ENCODE results near the gene CDK6.

Gene CDK6

DNA sequence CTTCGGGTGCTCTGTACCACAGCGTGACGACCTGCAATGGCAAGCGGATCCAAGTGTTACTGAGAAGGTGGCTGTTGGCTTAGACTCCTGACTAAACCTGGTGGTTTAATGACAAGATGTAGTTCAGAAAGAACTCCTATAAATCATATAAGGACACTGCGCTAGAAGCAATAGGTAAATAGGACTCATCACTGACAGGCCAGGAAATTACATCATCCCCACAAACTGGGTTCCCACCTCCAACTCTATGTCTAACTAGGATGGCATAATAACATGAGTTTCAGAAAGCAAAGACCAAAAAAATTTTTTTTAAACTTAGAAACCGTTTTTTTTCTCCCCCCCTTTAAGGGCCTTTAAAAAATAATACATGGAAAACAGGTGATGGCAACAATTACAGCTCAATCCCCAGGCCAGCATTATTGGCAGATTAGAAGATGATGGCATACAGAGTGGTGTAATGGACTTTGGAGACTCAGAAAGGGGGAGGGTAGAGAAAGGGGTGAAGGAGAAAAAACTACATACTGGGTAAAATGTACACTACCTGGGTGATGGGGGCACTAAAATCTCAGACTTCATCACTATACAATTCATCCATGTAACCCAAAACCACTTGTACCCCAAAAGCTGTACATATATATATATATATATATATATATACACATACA is 164.7 kb downstream of the CDK6 start:
- DNase-seq: peak in 1 of 5 donors; percentile 51

DNA sequence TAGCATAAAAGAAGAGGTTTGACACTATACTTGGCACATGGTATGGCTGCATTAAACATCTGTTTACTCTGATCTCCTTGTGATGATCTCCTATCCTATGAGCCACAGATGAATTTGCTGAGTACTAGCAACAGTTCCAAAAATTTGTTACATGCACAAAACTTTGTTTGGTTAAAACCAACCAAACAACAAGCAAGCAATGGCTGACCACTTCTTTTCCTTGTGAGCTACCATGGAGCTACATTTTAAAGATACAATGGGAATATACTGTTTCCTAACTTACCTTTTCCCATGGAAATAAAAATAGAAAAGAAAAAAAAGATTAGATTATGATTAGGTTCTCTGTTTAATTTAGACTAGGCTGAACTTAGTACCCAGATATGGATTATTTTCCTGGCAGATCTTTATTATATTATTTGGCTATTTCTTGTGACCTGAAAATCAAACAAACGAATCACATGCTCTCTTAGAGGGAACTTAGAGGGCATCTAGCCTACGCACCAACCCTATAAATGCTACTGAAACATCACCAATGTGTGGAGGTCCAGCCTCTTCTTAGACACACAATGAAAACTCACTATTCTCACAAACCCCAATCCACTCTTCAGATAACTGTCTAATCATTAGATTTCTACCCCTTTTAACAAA is 166.0 kb downstream of the CDK6 start:
- DNase-seq: no peak

DNA sequence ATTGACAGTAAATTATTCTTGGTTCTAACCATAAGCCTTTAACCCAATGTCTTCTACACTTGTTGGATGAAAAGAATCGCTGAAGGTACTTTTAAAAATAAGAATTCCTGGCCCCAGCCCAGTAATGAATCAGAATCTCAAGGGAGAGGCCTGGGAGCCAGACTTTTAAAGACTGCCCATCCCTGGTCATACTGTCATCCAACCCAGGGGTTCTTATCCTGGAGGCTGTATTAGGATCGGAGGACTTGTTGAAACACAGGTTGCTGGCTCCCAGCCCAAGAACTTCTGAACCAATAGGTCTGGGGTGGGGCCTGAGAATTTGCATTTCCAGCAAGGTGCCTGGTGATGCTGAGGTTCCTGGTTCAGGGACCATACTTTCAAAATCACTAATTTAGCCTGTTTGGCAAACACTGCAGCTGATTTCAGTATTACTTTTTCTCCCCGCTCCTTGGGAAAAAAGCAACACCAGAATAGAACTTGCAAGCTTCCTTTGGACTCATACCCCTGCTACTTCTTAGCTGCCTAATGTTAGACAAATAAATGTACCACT is 166.7 kb downstream of the CDK6 start:
- DNase-seq: no peak

DNA sequence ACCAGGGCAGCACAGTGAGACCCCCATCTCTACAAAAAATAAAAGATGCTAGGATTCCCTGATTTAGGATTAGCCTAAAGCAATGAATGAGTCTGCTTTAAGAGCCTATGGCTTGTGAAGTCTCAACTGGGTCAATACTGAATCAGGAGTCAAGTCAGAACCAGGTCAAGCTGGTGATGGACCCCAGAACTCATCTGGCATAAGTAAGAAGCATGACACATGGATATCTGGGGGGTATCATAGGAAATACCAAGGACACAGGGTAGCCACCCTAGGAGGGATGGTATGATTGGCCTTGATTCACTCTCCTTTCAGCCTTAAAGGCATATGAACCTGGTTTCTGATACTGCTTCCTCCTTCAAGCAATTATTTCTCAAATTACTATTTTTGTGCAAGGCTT is 167.8 kb downstream of the CDK6 start:
- no peak for DNase-seq

DNA sequence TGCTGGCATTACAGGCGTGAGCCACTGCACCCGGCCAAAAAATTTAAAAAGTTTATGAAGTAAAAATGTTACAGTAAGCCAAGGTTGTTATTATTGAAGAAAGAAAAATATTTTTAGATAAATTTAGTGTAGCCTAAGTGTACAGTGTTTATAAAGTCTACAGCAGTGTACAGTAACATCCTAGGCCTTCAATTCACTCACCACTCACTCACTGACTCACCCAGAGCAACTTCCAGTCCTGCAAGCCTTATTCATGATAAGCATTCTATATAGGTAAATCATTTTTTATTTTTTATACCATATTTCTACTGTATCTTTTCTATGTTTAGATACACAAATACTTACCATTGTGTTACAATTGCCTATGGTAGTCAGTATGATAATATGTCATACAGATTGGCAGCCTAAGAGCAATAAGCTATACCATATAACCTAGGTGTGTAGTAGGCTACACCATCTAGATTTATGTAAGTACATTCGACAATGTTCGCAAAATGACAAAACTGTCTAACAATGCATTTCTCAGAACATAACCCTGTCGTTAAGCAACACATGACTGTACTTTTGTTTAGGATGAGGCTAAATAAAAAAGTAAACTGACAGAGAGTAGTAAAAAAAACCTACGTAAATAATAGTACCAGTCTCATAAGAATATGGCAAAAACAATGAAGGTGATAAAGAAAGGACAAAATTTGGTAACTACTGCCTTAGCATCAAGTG is 168.4 kb downstream of the CDK6 start:
- no peak for DNase-seq

DNA sequence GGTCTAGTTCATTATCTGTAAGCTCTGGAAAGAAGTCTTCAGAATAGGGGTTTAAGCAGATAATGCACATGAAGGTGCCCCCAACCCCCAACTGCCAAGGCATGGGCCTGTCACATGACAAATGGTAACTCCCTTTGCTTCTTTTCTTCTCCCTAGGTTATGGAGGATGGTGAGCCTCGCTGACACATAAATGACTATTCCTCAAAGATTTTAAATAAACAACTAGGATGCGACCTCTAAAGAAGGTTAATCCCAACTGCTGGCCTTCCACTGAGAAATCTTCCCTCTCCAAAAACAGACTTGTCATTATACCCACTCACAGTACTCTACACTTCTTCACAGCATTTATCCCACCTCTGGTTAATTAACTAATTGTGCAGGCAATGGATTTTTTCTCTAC is 170.4 kb downstream of the CDK6 start:
- no peak for DNase-seq

DNA sequence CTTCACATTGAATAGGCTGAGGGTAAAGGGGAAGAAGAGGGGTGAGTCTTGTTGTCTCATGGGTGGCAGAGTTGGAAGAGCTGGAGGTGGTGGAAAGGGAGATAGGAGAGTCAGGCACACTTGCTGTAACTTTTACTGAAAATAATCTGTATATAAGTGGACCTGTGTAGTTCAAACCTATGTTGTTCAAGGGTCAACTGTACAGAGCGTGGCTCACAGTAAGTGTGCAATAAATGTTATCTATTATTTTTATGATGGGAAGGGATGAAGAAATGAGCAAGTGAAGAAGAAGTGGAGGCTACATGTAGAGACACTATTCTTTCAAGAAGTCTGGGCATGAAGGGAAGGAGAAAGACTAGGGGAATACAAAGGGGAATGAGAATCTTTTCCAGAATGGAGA is 174.7 kb downstream of the CDK6 start:
- no peak for DNase-seq

DNA sequence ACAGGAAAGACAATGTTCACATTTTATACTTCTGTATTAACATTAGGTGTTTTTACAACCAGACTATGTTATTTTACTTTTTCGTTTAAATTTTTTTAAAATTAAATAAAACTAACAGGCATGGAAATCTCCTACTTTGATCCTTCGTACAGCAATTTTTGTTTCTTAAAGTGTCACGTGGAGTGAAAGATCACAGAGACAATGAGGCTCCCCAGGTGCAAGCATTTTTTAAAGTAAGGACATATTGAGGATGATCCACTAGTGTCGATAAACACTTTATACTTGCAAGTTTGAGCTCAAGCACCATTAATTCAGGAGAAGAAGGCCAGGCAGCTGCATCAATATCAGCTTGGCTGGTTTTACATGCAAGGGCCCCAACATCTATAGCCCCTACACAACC is 177.7 kb downstream of the CDK6 start:
- DNase-seq: no peak

DNA sequence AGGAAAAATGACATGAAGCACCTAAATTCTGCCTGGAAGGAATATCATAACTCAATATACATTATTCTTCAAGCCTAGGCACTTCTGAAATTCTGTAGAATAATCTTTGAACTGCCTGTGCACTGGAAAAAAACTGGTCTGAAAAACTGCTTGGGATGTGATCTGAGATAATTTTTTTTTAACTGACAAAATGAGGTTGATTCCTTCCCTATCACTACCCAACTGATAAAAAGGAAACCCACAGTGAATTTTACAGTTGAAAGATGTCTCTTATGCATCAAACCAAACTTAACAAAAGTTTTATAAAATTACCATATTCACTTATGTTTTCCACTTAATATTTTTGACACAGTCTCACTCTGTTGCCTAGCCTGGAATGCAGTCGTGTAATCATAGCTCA is 179.0 kb downstream of the CDK6 start:
- DNase-seq: no peak

DNA sequence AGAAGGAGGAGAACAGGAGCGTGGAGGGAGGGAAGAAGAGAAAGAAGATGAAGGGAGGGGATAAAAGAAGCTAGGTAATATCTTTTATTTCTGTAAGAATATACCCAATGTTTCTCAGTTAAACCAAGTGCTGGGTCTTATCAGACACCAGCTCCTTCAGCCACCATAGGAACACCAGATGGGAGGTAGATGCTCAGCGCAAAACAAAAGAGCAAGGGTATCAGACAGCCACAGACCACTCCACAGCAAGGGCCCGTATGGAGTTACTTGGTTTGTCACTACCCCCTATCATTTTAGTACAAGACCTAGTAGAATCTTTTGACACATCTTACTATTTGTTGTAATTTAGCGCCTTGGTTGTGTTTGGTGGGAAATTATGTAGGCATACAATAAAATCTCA is 180.3 kb downstream of the CDK6 start:
- DNase-seq: no peak

DNA sequence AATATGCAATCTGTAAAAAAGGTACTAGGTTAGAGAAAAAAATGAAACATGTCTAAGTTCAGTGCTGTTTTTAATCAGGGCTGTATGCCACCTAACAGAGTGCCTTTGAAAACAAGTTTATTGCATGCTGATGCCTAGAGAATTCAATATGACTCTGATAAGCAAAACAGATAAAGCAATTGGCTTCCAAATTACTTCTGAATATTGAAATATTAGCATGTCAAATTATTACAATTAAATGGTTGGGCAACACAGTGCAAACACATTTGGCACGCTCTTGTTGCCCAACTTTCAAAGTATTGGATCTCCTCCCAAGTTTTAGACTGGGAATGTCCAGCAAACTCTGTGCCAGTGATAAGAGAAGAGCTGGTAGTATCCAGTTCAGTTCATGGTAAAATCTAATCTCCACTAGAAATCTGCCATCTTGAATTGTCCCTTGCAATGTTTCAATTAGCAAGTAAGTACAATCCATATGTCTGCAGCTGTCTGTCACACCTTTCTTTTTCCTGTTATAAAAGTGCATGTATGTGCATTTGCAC is 181.0 kb downstream of the CDK6 start:
- no peak for DNase-seq

DNA sequence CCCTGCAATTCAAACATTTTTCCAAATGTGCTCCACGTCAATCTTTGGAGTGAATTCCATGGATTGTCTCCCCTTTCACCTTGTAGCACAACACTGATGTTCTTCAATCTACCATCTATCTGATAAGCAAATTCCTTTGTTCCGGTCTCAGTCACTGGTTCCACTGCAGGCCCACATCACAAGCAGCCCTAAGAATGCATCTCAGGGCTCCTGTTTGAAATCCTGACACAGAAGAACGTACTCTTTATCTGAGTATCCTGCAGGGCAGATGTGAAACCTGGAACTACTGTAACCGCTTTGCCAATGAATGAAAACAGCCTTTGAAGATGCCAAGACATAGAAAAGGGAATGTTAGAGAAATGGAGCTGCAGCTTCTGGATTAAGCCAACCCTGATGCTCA is 183.2 kb downstream of the CDK6 start:
- no peak for DNase-seq

DNA sequence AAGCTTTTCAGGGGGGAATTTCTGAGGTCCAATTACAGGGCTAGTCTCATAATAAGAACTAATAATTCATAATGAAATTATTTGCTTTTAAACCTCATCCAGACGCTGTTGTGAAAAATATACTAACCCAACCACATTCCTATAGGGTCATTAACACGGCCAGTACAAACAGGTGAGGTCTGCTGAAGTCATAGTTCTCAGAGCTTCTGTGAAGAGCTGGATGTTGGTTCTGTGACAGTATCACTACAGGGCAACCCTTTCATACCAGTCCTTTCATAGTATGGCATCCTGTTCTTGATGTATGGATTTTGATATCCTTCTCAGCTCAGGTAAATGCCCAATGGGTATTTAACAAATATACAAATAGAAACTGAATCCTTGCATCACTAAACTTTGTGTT is 183.8 kb downstream of the CDK6 start:
- no peak for DNase-seq

DNA sequence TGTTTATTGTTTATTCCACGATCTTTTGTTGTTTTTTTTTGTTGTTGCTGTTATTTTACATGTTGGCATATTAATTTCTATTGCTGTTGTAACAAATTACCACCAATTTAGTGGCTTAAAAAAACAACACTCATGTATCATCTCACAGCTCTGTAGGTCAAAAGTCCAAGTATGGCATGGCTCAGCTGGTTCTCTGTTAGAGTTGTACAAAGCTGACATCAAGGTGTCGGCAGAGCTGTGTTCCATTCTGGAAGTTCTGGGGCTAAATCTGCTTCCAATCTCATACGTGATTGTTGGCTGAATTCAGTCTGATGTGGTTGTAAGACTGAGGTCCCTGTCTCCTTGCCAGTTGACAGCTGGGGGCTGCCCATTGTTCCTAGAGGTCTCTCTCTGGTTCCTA is 186.0 kb downstream of the CDK6 start:
- DNase-seq: no peak

DNA sequence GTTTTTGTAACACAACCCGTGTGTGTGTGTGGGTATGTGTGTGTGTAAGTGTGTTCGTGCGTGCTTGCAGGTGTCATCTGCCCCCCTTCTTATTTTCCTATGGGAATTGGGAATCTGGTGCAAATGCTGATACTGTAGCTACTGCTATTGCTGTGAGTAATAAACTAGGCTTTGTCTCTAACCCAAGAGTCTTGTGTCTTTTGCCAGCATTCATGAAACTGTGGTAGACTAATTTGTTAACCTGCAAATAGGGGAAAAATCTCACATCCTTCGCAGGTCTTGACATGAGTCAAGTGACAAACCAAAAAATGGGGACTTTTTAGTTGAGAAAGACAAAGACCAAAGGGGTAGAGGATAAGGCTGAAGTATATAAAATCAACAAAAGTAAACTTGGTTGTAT is 188.3 kb downstream of the CDK6 start:
- peak in 1 of 5 donors; percentile 72 for DNase-seq

DNA sequence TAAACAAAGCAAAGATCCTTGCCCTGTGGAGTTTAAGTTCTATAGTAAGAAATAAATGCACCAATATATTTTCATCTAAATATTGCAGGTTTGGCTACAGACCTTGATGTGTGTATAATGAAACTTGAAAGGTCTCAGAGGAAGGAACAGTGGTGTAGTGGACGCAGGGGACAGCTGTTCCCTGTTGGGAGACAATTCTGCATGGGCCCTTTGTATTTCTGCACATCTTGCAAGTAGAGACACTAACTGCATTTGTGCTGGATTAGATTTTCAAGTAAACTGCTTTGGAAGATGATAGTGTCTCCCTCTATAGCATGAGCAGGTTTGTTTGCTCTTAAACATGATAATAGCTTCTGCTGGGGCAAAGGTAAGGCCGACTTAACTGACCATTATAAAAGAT is 188.7 kb downstream of the CDK6 start:
- DNase-seq: no peak

DNA sequence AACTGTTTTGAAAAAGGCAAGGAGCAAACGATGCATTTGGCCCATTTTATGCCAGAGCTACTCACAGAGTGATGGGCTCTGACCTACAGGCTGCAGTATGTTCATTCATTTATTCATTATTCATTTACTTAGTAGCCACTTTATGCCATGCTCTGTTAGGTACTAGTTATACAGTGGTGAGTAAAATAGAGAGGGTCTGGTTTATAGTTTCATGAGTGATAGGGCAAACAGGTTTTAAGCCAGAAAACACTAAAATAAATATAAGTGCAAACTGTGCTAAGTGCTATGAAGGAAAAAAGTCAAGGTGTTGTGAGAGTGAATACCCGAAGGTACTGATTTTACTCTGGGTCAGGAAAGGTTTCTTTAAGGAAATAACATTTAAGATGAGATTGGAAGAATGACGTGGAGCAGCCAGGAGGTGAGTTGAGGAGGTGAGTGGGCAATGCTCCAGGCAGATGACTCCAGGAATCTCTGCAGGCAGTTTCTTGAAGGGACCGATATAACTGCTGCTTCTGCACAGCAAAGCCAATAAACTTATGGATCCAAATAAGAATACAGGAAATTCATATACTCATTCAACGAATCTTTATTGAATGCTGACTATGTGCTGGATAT is 189.3 kb downstream of the CDK6 start:
- DNase-seq: no peak

DNA sequence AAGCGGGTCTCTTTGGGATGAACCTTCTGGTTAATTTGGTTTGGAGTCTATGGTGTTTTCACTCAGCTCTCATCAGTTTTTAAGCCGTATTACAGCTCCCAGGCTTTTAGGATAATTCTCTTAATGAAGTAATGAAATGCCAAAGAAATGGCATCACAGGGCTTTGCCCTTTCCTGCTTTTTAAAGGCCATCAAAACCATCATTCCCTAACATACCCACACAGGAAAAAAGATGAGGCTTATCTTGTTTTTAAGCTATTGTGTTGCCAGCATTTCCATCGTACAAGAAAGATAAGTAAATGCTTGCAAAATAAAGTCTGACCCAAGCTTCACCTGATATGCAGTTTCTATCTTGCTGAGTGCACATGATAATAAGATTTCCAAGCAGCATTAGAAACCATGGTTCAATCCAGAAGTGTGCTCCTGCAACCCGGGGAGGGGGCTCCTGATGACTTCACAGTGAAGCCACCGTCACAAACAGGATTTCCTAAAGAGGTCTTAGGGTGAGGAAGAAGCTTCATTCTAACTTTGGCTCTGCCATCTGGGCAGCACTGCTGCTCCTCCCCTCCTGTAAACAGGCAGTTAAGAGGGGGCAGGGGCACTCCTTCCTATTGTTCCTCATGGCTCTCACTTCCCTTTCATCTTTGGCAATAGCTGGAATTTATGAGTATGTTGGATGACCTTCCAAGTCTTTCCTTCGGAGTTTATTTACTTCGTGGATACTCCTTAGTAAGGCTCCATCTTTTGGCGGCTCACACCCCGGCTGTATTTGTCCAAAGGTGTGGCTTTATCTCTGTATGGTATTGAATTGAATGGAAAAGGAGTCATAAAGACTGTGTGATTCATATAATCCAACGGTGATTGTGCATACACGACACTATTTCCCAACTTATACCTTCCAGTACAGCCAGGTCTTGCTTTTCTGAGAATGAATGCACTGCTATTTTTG is 191.0 kb downstream of the CDK6 start:
- DNase-seq: peak in 1 of 5 donors; percentile 70

DNA sequence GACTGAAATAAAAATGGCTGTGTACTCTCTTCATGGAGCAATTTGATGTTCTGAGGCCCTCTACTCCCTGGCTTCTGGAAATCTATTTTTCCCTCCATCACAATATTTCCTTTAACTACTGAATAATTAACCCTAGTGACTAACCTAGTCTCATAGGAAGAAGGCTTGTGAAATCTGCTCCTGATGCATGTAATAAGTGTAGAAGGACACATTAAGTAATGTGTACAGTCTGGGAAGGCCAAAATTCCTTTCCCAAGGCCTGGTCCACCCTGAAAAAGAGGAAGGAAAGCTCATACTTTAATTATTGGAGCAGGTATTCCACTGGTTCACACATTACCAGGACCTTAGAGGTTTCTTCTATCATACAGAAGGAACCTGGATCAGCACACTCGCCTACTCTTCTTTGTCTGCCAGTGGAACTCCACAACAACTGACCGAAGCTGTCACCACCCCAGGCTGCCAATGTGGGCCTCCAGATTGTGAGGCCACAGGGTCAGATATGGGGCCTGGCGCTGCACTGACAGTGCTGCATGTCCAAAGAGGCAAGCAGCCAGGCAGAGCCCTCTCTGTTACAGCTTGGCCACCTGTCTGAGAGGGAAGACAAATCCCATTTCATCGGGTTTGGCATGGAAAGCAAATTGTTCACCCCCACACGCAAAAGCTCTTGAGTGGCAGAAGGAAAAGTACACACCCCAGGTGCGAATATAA is 191.8 kb downstream of the CDK6 start:
- no peak for DNase-seq

DNA sequence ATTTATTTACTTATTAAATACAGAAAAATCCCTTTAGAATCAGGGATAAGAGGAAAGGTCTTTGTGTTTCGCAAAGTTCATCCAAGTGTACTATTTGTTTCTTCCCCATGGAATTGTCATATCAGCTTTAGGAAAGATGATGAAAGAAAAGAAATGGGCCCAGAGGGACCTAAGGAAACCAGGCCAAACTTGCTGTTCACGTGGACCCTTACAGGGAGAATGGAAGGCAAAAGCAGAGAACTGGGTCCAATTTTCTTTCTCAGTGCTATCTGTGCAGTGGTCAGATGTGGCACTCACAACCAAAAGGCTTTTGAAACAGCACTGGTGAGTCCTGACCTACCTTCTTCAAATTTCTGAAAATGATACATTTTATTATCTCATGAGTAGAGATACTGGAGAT is 192.6 kb downstream of the CDK6 start:
- DNase-seq: no peak

DNA sequence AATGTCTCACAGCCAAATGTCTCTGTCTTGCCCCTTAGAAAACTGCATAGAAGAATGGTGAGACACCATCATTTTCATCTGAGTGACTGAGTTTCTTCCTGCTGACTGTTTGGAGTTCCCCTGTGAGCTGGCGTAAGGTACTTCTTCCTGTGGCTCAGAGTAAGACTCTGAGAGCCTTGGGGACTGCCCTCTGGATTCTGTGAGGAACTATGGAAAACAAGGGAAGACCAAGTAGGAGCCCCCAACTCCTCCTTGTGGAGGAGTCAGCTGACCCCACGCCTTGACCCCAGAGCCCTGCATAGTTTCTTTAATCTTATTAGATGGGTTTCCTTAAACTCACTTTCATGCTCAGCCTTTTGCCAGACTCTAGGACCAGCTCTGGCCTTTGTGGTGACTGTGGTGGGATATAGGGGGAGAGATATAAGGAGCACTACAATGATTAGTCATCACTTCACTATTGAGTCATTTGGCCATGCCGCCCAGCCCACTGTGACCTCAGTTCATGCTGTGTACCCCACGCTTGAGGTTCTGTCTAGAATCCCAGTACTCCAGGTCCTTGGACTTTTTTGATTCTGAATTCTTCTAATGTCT is 194.4 kb downstream of the CDK6 start:
- DNase-seq: peak in 3 of 5 donors; percentile 6 to 81 (median 13)

All from T-helper 1 cell (primary cell).